HG02610 (cell line): ENCODE measurements around the gene SLC6A12.
"Not testable (repeated sequence)": the region's sequence is repeated elsewhere in the genome, so short reads cannot be mapped to it uniquely, and the experiment has no call there.

Experiments used
- ATAC-seq: cut with Tn5 transposase; IDR thresholded peaks from one replicate; pipeline ENCODE4 v1.9.1; 2021; ENCODE audit warnings: mild to moderate bottlenecking, moderate library complexity; ENCODE audit not compliant: unreplicated experiment

The SLC6A12 gene

DNA sequence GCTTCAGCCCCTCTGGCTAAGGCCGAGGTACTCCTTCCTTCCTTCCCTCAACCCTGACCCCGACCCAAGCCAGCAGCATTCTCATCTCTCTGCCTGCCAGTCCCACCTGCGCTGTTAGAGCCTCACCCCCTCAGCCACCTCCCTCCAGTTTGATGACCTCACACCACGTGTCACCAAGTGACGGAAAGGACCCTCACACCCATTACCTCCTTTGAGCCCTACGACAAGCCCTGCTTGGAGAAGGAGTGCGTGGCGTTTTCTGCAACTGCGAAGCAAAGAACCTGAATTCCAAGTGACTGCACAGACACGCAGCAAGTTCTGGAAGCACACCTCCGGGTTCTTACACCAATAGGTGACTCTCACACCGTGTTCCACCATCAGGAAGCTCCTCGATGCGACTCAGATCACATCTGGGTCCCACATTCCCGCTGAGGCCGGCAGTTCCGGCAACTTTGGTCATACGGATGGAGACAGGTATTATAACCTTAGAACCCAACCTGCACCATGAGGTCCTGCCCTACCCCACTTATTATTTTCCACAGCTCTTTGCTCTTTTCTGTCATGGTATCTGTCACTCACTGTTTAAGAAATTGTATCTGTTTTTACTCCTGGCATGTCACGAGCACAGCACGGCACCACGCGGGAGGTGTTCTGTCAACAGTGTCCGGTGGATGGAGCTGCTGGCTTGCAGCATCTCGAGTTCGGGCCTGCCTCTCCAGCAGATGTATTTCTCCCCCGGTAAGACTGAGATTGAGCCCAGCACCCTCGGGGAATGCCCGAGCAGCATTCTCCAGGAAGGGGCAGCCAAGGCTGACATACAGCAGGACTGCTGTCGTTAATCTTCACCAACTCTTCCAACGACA lies 5.0 kb upstream of the SLC6A12 start:
- no peak for ATAC-seq

DNA sequence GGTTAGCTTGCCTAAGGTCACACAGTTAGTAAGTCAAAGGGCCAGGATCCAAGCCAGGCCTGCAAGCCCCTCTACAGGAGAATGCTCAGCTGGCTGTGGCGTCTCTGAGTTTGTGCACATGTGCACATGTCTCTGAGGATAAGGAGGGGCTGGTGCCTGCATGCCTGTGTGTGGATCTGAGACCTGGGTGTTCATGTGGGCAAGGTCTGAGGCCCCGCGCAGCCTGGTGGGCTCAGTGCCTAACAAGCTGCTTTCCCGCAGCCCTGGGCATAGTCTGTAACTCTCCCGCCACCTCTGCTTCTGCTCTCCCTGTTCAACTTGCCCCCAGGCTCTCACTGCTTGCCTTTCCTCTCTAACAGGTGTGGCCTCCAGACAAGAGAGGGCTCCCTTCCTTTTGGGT lies 4.3 kb upstream of the SLC6A12 start:
- ATAC-seq, result no peak

DNA sequence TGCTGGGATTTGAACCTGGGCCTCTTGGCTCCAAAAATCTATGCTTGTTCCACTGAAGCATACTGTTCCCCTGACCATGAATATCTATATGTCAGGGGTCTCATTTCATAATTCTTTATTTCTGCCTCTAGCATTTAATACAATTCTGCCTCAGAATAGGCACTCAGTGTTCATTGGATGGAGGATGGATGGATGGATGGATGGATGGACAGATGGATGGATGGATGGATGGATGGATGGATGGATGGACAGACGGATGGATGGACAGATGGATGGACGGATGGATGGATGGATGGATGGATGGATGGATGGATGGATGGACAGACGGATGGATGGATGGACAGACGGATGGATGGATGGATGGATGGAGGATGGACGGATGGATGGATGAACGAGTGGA lies 3.1 kb upstream of the SLC6A12 start:
- ATAC-seq, result not testable (repeated sequence)

DNA sequence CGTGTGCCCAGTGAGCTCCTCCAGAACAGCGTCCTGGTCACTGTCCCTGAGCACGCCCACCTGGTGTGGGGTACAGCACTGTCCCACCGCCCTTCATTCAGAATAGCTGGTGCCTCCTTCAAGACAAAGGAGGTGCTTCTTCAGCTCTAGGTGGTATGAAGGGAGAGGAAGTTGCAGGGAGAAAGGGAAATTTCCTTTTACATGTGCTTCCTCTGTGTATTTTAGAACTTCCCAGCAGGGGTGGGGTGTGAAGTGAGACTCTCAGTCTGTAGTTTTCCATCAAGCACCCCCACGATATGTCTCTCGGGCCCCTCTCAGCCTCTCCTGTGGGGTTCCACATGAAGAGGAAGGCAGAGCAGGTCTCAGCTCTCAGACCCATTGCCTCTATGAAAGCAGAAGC lies 1.2 kb upstream of the SLC6A12 start:
- no peak for ATAC-seq

DNA sequence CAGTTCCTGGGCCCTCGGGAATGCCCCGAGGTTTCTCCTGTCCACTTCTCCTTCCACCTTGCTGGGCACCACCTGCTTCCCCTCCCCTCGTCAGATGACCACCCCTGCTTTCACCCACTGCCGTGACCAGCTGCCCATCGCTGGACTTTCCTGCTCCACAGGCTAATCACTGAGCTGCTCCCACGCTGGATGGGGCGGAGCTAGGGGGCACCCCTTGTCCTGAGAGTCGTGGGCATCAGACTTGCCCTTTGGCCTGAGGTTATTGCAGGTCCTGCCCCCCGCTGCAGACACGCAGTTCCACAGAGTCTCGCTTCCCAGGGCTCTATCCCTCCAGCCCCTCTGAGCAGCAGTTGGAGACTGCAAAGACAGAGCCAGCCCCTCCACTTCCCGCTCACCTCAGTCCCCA lies 427 bp downstream of the SLC6A12 start:
- ATAC-seq, result no peak

DNA sequence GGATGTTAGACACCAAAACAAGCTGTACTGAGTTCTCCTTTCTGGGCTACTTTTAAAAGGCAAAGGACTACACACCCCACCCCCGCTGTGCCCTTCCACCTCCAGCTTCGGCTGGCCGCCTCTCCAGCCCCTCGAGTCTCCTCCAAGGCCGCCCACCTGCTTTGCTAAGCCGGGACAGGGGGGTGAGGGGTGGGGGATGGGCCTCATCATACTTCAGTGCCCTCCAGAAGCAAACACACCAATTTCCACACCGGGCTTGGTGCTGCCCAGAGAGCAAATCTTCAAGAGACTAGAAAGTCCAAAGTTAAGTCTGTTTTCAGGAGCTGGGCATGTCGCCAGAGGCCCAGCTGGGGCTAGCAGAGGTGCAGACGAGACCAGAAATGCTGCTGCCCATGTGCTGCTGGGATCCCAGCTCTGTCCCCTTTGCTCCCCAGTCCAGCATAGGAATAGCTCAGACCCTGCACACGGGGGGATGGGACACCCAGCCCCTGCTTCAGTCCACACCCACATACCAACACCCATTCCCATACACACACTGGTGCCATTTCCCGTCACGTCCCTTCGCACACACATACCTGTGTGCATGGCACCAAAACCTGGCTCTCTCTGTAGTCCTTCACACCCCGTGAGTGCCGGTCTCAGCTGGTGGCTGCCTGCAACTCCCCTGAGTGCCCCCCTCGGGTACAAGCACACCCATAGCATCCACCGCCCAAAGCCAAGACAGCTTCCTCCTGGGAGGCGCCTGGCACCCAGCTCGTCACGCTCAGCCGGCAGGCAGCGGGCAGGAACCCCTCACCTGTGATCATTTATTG lies 1.0 kb downstream of the SLC6A12 start:
- no peak for ATAC-seq

DNA sequence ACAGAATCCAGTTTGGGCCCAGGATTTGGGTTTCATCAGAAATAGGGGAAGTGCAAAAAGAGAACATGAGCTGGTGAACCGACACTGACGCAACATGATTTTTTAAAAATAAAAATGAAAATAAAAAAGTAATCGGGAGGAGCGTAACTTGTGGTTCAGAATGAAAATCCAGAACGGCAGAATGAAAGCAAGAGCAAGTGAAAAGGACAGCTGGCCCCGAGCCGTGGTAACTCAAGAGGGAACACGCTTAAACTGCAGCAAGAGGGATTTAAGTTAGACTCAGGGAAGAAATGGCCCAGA lies 1.6 kb downstream of the SLC6A12 start:
- no peak for ATAC-seq

DNA sequence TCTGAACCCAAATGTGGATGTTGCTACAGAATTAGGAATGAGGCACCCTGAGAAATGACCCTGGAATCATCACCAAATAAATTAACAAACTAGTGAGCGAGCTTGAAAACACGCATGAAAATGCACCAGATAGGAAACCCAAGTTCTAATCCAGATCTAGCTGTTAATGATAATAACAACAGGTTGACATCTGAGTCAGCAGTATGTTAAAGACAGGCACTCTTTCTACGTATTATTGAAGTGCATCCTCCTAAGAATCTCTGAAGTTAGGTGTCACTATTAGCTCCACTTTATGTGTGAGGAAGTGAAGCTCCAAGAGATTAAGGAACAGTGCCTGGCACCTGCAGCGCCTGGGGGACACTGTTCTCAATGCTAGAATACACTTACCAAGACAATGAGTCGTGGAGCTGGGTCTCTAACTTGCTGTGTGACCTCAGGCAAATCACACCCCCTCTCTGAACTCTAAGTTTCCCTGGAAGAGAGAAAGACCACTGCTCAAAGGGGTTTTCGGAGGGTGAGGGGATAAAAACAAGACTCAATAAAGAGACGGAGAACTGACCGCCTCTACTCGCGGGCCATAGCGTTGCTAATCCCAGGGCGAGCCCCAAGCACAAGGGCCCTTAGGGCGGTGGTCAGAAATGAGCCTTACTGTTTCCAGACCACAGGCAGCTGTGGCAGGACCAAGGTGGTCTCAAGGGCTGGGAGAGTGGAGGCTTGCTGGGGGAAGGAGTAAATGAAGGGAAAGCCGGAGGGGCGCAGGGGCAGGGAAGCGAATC lies 2.1 kb downstream of the SLC6A12 start:
- no peak for ATAC-seq

DNA sequence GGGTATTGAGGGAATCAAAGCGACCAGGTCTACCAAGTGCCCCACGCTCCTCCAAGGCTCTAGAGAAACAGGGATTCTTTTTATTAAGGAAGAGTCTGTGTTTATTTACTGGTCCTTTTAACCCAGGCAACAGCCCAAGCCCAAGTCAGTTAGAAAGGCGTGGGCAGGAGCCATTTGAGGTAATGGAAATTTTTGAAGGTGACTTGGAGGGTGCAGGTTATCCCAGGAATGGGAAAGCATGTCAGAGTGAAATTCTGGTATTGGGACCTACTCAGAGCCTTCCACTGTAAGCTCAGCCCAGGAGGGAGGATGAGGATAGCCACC lies 2.9 kb downstream of the SLC6A12 start:
- ATAC-seq, result no peak

DNA sequence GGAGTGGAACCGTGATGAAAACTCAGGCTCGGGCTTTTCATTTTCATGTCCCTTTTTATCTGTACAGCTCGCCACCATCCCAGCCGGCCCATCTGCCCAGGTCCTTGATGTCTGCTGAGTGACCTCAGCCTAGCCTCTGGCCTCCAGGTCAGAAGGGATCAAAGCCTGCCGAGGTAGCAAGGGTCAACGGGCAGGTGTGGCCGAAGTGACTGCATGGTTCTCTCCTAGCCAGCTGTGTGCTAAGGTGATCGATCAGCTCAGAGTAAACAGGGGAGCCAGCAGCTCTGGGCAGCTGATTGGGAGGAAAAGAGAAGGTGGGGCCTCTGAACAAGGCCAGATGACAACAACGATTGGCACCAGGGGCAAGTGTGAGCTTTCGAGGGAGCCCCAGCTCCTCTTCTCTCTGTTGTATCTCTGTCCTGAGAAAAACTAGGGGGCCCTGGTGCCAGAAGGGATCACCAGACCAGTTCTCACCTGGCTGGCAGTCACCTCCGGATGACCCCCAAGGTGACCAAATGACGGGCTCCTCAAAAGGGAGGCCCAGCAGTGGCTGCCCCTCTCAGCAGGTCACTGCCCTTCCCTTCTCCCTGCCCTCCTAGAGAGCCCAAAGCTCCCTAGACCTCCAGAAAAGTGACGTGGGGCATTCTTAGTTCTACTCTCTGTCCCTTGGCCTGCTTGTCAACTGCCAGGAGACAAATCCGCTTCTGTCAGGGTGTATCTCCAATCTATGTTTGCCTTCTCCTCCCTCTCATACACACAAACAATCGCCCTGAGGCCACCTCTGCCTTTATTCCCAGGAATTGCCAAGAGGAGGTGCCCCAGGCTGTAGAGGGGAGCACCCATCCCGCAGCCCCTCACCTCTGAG lies 3.4 kb downstream of the SLC6A12 start:
- ATAC-seq, result no peak

DNA sequence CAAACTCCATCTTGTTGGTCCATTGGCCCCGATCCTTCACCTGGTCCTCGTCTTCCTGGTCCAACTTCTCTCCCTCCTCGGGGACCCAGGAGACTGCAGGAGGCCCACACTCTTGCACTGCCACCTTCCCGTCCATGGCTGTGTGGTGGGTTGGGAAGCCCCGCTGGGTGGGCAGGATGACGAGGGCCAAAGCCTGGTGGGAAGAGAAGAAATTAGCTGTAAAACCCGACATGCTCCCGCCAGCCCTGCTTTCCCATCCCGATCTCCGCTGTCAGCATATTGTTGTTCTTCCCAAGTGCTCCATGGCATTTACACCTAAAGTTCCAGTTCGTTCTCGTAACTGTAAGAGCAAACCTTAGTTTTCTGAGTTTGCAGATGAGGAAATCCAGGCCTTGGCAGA lies 4.1 kb downstream of the SLC6A12 start:
- no peak for ATAC-seq

DNA sequence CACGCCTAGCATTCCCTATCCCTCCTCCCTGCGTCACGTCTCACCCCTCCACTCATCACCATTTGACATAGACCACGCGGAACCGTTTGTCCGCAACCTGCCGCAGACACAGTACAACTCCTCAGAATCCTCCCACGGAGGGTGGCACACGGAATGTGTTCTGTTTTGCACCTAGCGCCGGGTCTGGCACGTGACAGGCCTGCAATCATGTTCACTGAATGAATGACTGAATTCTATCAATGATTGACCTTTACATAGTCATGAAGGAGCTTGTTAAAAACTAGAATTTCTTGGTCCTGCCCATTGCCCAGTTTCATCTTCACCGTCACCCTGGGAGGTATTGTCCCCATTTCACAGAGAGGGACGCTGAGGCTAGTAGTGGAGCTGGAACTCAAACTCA lies 4.7 kb downstream of the SLC6A12 start:
- ATAC-seq, result no peak

DNA sequence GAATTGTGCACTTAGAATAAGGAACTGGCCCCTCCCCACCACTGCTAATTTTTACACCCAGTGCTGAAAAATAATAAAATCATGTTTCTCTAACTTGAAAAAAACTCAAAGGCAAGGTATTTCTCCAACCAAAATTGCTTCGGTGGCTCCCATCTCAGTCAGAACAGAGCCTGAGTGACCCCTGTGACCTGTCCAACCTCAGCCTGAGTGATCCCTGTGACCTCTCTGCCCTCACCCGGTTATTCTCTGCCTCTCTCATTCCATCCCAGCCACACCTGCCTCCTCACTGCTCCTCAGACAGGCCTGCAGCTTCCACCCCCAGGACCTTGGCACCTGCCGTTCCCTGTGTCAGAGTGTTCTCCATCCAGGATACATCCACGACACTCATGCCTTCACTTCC lies 5.1 kb downstream of the SLC6A12 start:
- ATAC-seq, result no peak

DNA sequence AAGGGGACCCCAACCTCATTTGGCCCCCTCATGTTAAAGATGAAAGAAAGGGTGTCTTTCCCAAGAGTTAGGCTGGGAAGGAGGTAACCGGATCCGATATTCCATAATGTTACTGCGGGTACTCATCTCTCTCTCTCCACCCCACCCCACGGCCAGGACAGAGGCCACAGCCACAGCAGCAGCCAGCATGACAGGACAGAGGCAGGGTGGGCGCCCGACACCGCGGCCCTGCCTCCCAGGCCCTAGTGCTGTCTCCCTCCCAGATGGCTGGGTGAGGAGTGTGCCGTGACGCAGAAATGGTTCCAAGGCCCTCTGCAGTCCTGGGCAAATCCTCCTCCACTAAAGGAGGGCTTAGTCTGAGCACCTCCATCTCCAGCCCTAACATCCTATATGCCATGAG lies 6.2 kb downstream of the SLC6A12 start:
- ATAC-seq, result no peak

DNA sequence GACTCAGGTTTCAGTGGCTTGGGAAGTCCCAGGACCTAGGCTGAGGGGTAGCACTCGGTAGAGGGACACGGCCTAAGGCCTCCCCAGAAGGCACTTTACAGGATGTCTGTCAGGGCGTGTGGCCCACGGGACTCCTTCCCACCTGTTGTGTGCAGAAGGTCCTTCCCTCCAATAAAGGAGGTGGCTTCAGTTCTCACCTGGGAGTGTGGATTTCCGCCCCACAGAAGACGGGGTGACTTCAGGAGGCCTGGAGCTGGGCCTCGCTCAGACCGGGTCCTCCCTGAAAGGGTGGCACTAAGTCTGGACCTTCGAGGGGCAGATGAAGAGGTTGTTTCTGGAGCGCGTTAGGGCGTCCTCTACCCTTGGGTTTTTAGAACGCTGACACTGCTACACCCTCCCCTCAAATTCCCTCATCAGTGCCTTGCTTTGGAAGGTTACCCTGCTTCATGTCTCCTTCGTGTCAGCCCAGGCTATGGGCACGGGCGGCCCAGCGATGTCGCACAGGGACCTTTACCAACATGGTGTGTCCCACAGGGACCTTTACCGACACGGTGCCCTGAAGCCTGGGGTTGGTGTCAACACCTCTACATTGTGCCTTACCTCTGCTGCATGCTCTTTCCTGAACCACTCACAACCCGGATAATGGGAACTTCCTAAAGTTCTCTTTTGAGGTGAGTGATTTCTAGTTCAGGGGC lies 7.1 kb downstream of the SLC6A12 start:
- ATAC-seq, result no peak

DNA sequence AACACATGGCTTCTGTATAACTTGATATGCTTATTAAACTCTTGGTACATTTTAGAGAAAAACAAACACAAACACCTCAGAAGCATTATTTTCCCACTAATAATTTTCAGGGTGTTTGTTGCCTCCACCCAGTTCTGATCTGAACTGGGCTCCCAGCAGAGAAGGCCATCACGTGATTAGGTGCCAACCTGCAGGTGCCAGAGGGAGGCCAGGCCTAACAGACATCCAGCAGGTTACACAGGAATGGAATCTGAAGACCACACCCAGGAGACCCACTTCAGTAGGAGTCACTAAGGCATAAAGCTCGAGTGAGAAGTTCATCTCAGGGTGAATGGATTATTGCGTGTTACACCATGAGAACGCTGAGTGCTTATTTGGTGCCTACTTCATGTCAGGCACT lies 8.9 kb downstream of the SLC6A12 start:
- ATAC-seq, result no peak

DNA sequence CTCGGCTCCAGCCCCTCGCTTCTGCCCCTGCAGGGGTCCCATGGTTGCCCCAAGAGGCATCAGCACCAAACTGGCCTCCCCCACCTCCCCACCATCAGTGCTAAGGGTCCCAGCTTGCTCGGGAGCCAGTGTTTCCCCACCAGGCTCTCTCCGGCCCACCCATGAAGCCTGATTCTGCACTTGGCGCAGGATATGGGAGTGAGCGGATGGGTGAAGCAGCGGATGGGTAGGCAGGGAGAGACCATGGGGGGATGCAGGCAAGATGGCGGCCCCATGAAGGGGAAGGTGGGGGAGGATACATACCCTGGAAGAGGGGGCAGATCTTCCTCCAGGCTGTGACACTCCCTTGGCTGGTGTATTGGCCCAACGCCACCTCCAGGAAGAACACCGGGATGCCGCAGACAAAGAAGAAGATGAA lies 9.7 kb downstream of the SLC6A12 start:
- no peak for ATAC-seq

DNA sequence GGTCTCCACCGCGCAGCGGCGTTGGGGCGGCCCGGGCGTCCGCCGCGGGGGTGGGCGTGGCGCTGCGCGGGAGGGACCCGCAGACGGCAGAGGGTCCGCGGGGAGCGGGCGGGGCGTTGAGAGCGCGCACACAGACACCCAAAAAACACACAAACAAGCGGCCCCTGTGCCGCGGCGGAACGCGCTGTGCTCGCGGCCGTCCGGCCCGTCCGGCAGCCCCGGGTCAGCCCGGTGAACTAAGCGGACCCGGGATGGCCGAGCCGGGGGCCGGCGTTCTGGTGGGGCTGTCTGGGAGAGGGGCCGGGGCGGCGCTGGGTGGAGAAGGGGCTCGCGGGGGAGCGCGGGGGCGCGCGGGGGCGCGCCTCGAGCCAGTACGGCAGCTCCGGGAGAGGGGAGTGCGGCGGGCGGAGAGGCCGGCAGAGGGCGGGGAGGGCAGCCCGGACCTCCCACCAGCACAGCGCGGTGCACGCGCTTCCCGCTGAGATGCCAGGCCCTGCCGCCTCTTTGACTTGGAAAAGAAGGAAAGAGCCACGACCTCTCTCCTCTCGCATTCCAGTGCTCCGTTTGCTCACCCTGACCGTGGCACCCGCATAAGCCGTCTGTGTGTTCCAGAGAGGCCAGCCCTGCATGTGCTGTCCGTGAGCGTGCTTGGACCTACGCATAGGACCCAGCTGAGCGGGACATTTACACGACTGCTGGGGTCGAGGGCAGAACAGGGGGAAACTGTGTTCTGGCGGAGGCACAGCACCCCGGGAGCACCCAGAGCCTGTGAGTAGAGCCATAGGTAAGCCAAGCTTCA lies 10.3 kb downstream of the SLC6A12 start:
- no peak for ATAC-seq

DNA sequence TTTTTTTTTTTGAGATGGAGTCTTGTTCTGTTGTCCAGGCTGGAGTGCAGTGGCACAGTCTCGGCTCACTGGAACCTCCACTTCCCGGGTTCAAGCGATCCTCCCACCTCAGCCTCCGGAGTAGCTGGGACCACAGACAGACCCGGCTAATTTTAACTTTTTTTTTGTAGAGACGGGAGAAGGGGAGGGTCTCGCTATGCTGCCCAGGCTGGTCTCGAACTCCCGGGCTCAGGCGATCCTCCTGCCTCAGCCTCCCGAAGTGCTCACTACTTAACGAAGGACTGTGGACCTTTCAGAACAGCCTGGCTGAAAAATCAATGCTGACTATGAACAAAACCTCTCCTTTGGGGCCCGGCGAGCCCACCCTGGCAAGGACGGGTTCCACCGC lies 10.9 kb downstream of the SLC6A12 start:
- ATAC-seq, result no peak
